DOHH2 (cell line): ENCODE data around the gene SMAP2.

Experiments used
- EZH2phosphoT487 ChIP-seq: fragments of 200-600 bp; sonication (generic); IDR thresholded peaks from 2 replicates; pipeline ENCODE4 v1.6.1; 2017; ENCODE audit warnings: borderline replicate concordance, mild to moderate bottlenecking, antibody characterized with exemption, low read length, moderate library complexity, mixed read lengths
- TF ChIP-seq, protein P1 (sequence below): fragments of 200-600 bp; sonication (generic); IDR thresholded peaks from one replicate; pipeline ENCODE4 v1.5.1; 2014; ENCODE audit warnings: antibody characterized with exemption, mild to moderate bottlenecking, low read depth, low read length; ENCODE audit not compliant: poor library complexity, severe bottlenecking

DNA sequence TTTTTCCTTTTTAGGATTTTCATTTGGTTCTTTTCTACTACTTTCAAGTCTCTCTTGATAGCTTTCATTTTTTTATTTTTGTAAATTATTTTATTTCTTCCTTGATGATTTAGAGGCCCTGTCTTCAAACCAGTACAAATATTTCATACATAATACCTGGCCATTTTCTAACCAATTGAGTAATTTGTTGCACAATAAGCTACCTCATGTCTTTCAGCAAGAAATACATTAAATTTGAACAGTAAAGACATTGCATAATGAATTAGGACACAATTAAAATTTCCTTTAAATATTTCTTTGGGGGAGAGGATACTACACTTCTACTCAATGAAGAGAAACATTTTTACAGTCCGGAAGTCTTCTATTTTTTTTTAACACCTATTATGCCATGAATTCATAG lies 40.8 kb upstream of the SMAP2 start:
- TF ChIP-seq, protein P1, sequence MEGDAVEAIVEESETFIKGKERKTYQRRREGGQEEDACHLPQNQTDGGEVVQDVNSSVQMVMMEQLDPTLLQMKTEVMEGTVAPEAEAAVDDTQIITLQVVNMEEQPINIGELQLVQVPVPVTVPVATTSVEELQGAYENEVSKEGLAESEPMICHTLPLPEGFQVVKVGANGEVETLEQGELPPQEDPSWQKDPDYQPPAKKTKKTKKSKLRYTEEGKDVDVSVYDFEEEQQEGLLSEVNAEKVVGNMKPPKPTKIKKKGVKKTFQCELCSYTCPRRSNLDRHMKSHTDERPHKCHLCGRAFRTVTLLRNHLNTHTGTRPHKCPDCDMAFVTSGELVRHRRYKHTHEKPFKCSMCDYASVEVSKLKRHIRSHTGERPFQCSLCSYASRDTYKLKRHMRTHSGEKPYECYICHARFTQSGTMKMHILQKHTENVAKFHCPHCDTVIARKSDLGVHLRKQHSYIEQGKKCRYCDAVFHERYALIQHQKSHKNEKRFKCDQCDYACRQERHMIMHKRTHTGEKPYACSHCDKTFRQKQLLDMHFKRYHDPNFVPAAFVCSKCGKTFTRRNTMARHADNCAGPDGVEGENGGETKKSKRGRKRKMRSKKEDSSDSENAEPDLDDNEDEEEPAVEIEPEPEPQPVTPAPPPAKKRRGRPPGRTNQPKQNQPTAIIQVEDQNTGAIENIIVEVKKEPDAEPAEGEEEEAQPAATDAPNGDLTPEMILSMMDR: no peak
- no peak for TF ChIP-seq EZH2phosphoT487
